Measurements from ENCODE around the gene PDSS2.

GRCh38 chr6:107116931-107117330 lies 342.4 kb downstream of the PDSS2 start:
- TF ChIP-seq ATF2 (IDR thresholded peaks at IDR 0.05; ENCODE audit: low read length) (no peak), CTCF (IDR thresholded peaks at IDR 0.05; ENCODE audit: control extremely low read depth in 1 of 3, insufficient read depth in 1 of 3, low read depth in 1 of 3, low read length in 3 of 3) (no peak)
